Liver (tissue), 9 donors: ENCODE data around the gene TMED6. TPM values are rescaled to one million over a fixed set of nuclear protein-coding genes. Genes with fewer than 3 reads are reported as not detected.

Experiments used
- DNase-seq: peaks from one replicate; pipeline ENCODE4 v3.0.0-alpha.2; 2017; ENCODE audit warnings: low spot score
- H3K27ac ChIP-seq, 2 donors: one replicate each; pipeline ENCODE4 v1.7.0; 2013; ENCODE audit warnings: inconsistent platforms in 2 of 2, low read length in 2 of 2, control low read depth in 1 of 2, low read depth in 1 of 2, mild to moderate bottlenecking in 1 of 2
- H3K27me3 ChIP-seq, 4 donors: one replicate each; pipeline versions ENCODE4 v1.6.1 to v1.7.0; 2013; ENCODE audit warnings: low read length in 3 of 4, inconsistent platforms in 1 of 4, mild to moderate bottlenecking in 1 of 4, moderate library complexity in 1 of 4; ENCODE audit not compliant: control insufficient read depth in 4 of 4, insufficient read depth in 4 of 4
- H3K36me3 ChIP-seq, 4 donors: one replicate each; pipeline versions ENCODE4 v1.6.1 to v1.7.0; 2013; ENCODE audit warnings: low read length in 3 of 4, mild to moderate bottlenecking in 3 of 4, low read depth in 1 of 4, moderate library complexity in 1 of 4; ENCODE audit not compliant: control insufficient read depth in 4 of 4, insufficient read depth in 3 of 4
- H3K4me1 ChIP-seq, 4 donors: one replicate each; pipeline versions ENCODE4 v1.6.1 to v1.7.0; 2013; ENCODE audit warnings: low read length in 3 of 4, mild to moderate bottlenecking in 3 of 4, moderate library complexity in 1 of 4; ENCODE audit not compliant: control insufficient read depth in 4 of 4, insufficient read depth in 4 of 4
- H3K4me3 ChIP-seq, 3 donors: one replicate each; pipeline versions ENCODE4 v1.6.1 to v1.7.0; 2013; ENCODE audit warnings: low read length in 3 of 3, control low read depth in 1 of 3, low read depth in 1 of 3, mild to moderate bottlenecking in 1 of 3
- H3K9ac ChIP-seq, 2 donors: one replicate each; pipeline ENCODE4 v1.7.0; 2013; ENCODE audit warnings: low read length in 2 of 2, mild to moderate bottlenecking in 2 of 2, moderate library complexity in 2 of 2, control low read depth in 1 of 2, low read depth in 1 of 2
- H3K9me3 ChIP-seq, 4 donors: one replicate each; pipeline versions ENCODE4 v1.6.1 to v1.7.0; 2013; ENCODE audit warnings: low read length in 3 of 4; ENCODE audit not compliant: control insufficient read depth in 4 of 4
- ATF3 ChIP-seq: IDR thresholded peaks from 2 replicates; pipeline ENCODE4 v1.6.1; 2016; ENCODE audit warnings: antibody characterized with exemption
- CTCF ChIP-seq: fragments of 150-350 bp; IDR thresholded peaks from 2 replicates; pipeline ENCODE4 v1.5.1; 2017; ENCODE audit warnings: improper control_type of control experiment, low read depth, low read length; ENCODE audit not compliant: missing input control
- EGR1 ChIP-seq, 2 donors: IDR thresholded peaks; 2 replicates each; pipeline ENCODE4 v1.6.1; 2016 to 2018; ENCODE audit warnings: antibody characterized with exemption in 2 of 2, low read depth in 2 of 2
- FOXA1 ChIP-seq: IDR thresholded peaks from 2 replicates; pipeline ENCODE4 v1.6.1; 2016; ENCODE audit warnings: antibody characterized with exemption
- FOXA2 ChIP-seq: IDR thresholded peaks from 2 replicates; pipeline ENCODE4 v1.6.1; 2016; ENCODE audit warnings: antibody characterized with exemption
- GABPA ChIP-seq, 2 donors: IDR thresholded peaks in 1 of 2; conservative IDR thresholded peaks in 1 of 2; 2 replicates each; pipeline ENCODE4 v1.6.1; 2016; ENCODE audit warnings: antibody characterized with exemption in 2 of 2, mild to moderate bottlenecking in 1 of 2, moderate library complexity in 1 of 2
- HNF4A ChIP-seq, 2 donors: conservative IDR thresholded peaks; 2 replicates each; pipeline ENCODE4 v1.6.1; 2016; ENCODE audit warnings: antibody characterized with exemption in 2 of 2, mild to moderate bottlenecking in 2 of 2
- HNF4G ChIP-seq: IDR thresholded peaks from 2 replicates; pipeline ENCODE4 v1.6.1; 2016; ENCODE audit warnings: antibody characterized with exemption
- JUND ChIP-seq, 2 donors: IDR thresholded peaks; 2 replicates each; pipeline ENCODE4 v1.6.1; 2016; ENCODE audit warnings: antibody characterized with exemption in 2 of 2
- MAX ChIP-seq: IDR thresholded peaks from 2 replicates; pipeline ENCODE4 v1.6.1; 2016; ENCODE audit warnings: antibody characterized with exemption
- NR2F2 ChIP-seq: IDR thresholded peaks from 2 replicates; pipeline ENCODE4 v1.6.1; 2016; ENCODE audit warnings: antibody characterized with exemption
- RAD21 ChIP-seq, 2 donors: IDR thresholded peaks; 2 replicates each; pipeline ENCODE4 v1.6.1; 2016; ENCODE audit warnings: antibody characterized with exemption in 2 of 2, mild to moderate bottlenecking in 2 of 2
- REST ChIP-seq: IDR thresholded peaks from 2 replicates; pipeline ENCODE4 v1.6.1; 2016; ENCODE audit warnings: antibody characterized with exemption, mild to moderate bottlenecking
- RXRA ChIP-seq, 2 donors: IDR thresholded peaks; 2 replicates each; pipeline ENCODE4 v1.6.1; 2017 to 2018; ENCODE audit warnings: antibody characterized with exemption in 2 of 2, mild to moderate bottlenecking in 1 of 2
- SP1 ChIP-seq: IDR thresholded peaks from 2 replicates; pipeline ENCODE4 v1.6.1; 2018; ENCODE audit warnings: antibody characterized with exemption, mild to moderate bottlenecking
- TAF1 ChIP-seq: conservative IDR thresholded peaks from 2 replicates; pipeline ENCODE4 v1.6.1; 2016; ENCODE audit warnings: antibody characterized with exemption, mild to moderate bottlenecking
- YY1 ChIP-seq: IDR thresholded peaks from 2 replicates; pipeline ENCODE4 v1.6.1; 2016; ENCODE audit warnings: antibody characterized with exemption, mild to moderate bottlenecking
- ZBTB33 ChIP-seq: IDR thresholded peaks from 2 replicates; pipeline ENCODE4 v1.6.1; 2016; ENCODE audit warnings: antibody characterized with exemption
- WGBS: extraction: QIAGEN DNeasy Blood & Tissue Kit; methylation state at CpG from one replicate; pipeline ENCODE4 v1.1.7; 2013; 5-methylcytosine and 5-hydroxymethylcytosine counted together
- polyA plus RNA-seq, 2 donors: library from polyadenylated mRNA; stranded (reverse) in 1 of 2; unstranded in 1 of 2; fragments of 200-250 nt in 1 of 2; fragments of >200 nt in 1 of 2; fragmentation: Nextera tagmentation in 1 of 2; extraction: Ambion mirVana in 1 of 2; gene quantifications; one replicate each; pipeline versions ENCODE4 v1.2.1 to v1.2.3, GENCODE V29; 2013 to 2015
- total RNA-seq, 2 donors: library from RNA; depleted of rRNA; stranded (reverse); fragments of >200 nt; gene quantifications; one replicate each; pipeline ENCODE4 v1.2.3, GENCODE V29; 2014
- donor health status: healthy.
- donor health status: healthy.
- donor health status: healthy.
- donor health status: healthy.
- donor health status: healthy.

Gene TMED6
- total and polyA plus RNA-seq, 4 donors, result 0.18 to 46.2 (median 11.0) TPM

- TF ChIP-seq CTCF, result no peak
- TF ChIP-seq ATF3, result no peak
Observed at GRCh38 chr16:69334696-69335095, 16.9 kb downstream of the TMED6 start (continued).

- Histone ChIP-seq H3K9me3 (no peaks in the 10 kb centered on the region), H3K36me3 (peaks cover 13 to 32% (median 20%) of the 10 kb centered on the region in 4 donors), H3K27ac (peak within 1 kb of the TSS; percentile 85 to 87), H3K9ac (peak within 1 kb of the TSS; percentile 8 to 60), H3K27me3 (no peaks in the 10 kb centered on the region), H3K4me3 (peak within 1 kb of the TSS; percentile 55 to 88 (median 83)), H3K4me1 (peaks cover 15 to 54% (median 37%) of the 10 kb centered on the region in 4 donors)
- WGBS, result under 1% methylated on average over 93 of the region's 93 CpGs
- TF ChIP-seq EGR1 (IDR thresholded peaks at IDR 0.05; ENCODE audit: low read depth in 2 of 2), result peak in 1 of 2 donors; percentile 36
- no peak for TF ChIP-seq YY1
- TF ChIP-seq CTCF, result no peak
- TF ChIP-seq JUND (IDR thresholded peaks at IDR 0.05), result no peak
- peak; percentile 50 to 88 for TF ChIP-seq GABPA (IDR thresholded peaks at IDR 0.05 in 1 of 2, conservative IDR thresholded peaks at IDR 0.05 in 1 of 2)
- TF ChIP-seq ZBTB33, result no peak
- peak in 1 of 2 donors; percentile 48 for TF ChIP-seq RAD21 (IDR thresholded peaks at IDR 0.05)
- no peak for TF ChIP-seq NR2F2
- TF ChIP-seq HNF4A (conservative IDR thresholded peaks at IDR 0.05), result peak in 1 of 2 donors; percentile 25
- TF ChIP-seq SP1, result peak; percentile 61
- no peak for TF ChIP-seq RXRA (IDR thresholded peaks at IDR 0.05)
- TF ChIP-seq FOXA1, result no peak
- TF ChIP-seq REST, result peak; percentile 35
- TF ChIP-seq MAX, result no peak
- TF ChIP-seq ATF3, result no peak
- no peak for TF ChIP-seq HNF4G
- TF ChIP-seq TAF1, result no peak
- TF ChIP-seq FOXA2, result no peak
- peak; percentile 91 for DNase-seq
Observed at GRCh38 chr16:69330286-69331109, 21.1 kb downstream of the TMED6 start, which contains the start of gene PDF. TSS of gene PDF (minus strand) at chr16:69330588. CDS start at chr16:69330570, 18 bp downstream.
